Inferior parietal cortex (tissue), 1 donor: ENCODE measurements around the gene NEK8.
"Not testable (repeated sequence)": the region's sequence is repeated elsewhere in the genome, so short reads cannot be mapped to it uniquely, and the experiment has no call there.

Experiments
- DNase-seq: peaks from one replicate; pipeline ENCODE4 v3.0.0-alpha.2; 2016; ENCODE audit errors: extremely low spot score

The NEK8 gene

DNA sequence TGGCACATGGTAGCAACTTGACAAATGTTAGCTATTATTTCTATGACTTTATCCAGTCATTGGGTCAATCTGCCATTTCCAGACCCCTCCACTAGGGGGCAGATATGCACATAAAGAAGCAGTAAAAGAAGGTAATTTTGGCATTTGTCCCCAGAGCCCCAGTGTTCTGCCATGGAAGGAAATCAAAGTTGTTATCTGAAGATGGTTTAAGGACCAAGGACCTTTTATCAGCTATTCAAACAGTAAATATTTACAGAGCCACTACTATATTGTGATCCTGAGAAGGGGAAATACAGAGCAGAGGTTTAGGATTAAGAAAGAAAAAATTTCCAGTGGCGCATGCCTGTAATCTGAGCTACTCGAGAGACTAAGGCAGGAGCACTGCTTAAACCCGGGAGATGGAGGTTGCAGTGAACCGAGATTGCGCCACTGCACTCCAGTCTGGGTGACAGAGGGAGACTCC is 35.2 kb downstream of the NEK8 start:
- peak; percentile 94 for DNase-seq

DNA sequence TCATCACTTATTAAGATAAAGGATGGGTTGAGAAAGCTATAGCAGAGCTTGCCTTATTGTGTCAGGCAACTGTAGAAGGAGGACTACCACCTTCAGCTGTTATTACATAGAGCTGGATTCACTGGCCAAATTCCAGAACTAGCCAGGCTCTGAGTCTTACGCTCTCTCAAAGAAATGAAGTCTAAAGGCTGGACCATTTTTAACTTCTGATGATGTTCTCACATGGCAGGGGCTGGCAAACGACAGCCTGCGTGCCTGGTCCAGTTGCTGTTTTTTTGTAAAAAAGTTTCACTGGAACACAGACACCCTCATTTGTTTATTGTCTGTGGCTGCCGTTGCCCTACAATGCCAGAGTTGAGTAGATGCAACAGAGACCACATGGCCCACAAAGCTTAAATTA is 36.5 kb downstream of the NEK8 start:
- DNase-seq, result no peak

DNA sequence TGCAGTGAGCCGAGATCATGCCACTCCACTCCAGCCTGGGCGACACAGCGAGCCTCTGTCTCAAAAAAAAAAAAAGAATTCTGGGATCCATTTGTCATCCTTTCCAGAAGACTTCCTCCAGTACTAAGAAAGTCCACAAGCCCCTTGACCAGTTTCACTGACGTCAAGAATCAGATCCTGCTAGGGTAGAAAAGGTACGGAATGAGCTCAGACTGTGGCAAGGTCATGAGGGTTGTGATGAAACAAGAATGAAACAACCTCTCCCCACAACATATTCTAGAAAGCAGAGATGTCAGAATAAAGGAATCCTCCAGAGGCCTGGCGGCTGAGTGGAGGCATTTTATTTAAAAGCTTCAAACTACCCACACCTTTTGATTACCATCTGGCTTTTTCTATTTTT is 45.1 kb downstream of the NEK8 start:
- DNase-seq, result no peak

DNA sequence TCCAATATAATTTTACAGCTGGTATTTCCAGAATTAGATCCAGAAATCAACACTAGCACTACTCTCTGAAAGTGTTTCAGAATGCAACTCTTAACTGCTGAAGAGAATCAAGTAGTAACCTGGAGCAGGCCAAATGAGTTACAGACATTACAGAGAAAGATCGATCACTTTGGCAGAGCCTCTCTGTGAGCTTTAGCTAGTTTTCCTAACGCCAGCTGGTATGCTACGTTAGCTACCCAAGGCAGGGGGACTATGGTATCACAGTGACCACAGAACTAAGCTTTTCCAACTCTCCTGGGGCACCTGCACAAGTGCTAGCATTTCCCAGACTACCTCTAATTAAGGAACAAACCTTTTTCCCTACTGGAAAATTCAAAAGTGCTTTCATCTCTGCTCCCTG is 45.6 kb downstream of the NEK8 start:
- no peak for DNase-seq

DNA sequence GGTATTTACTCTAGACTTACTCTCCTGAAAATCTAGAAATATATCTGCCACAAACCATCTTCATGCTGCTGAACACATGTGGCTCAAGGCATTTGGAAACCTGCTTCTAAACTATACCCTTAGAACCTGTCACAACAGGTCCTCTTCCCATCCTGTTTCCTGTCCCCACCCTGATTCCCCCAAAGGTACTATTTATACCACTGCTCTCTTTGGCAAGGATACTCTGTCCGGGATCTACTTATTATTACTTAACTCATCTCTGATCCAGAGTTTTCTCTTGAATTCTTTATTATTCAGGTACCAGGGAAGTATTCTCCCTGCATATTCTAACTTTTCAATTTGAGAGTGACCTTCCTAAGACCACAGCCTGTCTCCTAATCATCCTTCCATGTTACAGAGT is 48.6 kb downstream of the NEK8 start:
- no peak for DNase-seq

DNA sequence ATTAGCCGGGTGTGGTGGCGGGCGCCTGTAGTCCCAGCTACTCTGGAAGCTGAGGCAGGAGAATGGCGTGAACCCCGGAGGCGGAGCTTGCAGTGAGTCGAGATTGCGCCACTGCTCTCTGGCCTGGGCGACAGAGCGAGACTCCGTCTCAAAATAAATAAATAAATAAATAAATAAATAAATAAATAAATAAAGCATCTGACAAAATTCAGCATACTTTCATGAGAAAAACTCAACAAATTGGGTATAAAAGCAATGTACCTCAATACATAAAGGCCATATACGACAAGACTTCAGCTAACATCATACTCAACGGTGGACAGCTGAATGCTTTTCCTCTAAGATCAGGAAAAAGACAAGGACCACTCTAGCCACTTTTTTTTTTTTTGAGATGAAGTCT is 51.0 kb downstream of the NEK8 start:
- DNase-seq, result not testable (repeated sequence)

DNA sequence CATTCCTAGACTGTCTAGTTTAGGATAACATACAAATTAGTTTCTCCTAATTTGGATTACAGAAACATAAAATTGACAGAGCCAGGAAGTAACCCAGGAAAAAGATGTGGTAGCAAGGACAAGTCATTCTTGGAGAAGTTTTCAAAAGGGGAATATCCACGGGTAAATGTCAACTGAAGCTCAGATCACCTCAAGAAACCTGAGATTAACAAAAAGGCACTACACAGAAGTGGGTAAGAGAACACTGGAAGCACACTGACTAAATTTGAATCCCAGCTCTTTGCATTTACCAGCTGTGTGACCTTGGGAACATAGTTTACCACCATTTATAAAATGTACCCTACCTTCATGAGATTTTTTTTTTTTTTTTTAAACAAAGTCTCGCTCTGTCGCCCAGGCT is 54.6 kb downstream of the NEK8 start:
- no peak for DNase-seq

DNA sequence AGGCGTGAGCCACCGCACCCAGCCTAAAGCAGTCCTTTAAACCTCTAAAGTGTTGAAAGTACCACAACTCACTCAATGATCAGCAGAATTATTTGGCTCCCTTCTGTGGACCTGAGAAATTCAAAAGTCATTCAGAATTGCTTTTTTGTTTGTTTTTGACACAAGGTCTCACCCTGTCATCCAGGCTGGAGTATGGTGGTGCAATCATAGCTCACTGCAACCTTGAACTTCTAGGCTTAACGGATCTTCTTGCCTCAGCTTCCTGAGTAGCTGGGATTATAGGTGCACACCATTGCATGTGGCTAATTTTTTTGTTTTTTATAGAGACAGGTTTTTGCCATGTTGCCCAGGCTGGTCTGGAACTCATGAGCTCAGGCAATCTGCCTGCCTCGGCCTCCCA is 59.5 kb downstream of the NEK8 start:
- DNase-seq, result no peak
